DOHH2 (cell line): Measurements from ENCODE around the gene MTMR2.

Source experiments
- CTCF ChIP-seq: fragments of 200-600 bp; sonication (generic); IDR thresholded peaks from one replicate; pipeline ENCODE4 v1.5.1; 2014; ENCODE audit warnings: antibody characterized with exemption, mild to moderate bottlenecking, low read depth, low read length; ENCODE audit not compliant: poor library complexity, severe bottlenecking
- EZH2phosphoT487 ChIP-seq: fragments of 200-600 bp; sonication (generic); IDR thresholded peaks from 2 replicates; pipeline ENCODE4 v1.6.1; 2017; ENCODE audit warnings: borderline replicate concordance, mild to moderate bottlenecking, antibody characterized with exemption, low read length, moderate library complexity, mixed read lengths

GRCh38 chr11:95904009-95904650, 19.8 kb downstream of the MTMR2 start:
- TF ChIP-seq EZH2phosphoT487 = no peak
- TF ChIP-seq CTCF = no peak
